HG03066 (cell line): ENCODE data around the gene ZNF786.
"Not testable (repeated sequence)": the region's sequence is repeated elsewhere in the genome, so short reads cannot be mapped to it uniquely, and the experiment has no call there.

Experiments used
- ATAC-seq: cut with Tn5 transposase; IDR thresholded peaks from one replicate; pipeline ENCODE4 v1.9.1; 2021; ENCODE audit warnings: low read depth; ENCODE audit not compliant: unreplicated experiment

Gene ZNF786

DNA sequence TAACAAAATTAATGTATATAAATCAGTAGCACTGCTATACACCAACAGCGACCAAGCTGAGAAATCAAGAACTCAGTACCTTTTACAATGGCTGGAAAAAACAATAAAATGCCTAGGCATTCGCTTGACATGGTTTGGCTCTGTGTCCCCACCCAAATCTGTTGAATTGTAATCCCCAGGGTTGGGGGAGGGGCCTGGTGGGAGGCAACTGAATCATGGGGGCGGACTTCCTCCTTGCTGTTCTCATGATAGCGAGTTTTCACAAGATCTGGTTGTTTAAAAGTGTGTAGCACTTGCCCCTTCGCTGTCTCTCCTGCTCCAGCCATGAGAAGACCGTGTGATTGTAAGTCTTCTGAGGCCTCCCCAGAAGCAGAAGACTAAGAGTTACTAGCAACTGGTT, 8.6 kb downstream of the ZNF786 start:
- ATAC-seq, result no peak

DNA sequence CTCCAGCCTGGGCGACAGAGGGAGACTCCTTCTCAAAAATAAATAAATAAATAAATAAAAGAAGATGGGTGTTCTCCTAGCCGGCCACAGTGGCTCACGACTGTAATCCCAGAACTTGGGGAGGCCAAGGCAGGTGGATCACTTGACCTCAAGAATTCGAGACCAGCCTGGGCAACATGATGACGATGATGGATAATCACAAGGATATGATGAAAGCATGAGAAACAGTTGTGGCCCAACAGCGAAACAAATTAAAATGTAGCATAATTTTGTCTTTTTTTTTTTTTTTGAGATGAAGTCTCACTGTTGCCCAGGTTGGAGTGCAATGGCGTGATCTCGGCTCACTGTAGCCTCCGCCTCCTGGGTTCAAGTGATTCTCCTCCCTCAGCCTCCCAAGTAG, 12.9 kb downstream of the ZNF786 start:
- ATAC-seq, result no peak

DNA sequence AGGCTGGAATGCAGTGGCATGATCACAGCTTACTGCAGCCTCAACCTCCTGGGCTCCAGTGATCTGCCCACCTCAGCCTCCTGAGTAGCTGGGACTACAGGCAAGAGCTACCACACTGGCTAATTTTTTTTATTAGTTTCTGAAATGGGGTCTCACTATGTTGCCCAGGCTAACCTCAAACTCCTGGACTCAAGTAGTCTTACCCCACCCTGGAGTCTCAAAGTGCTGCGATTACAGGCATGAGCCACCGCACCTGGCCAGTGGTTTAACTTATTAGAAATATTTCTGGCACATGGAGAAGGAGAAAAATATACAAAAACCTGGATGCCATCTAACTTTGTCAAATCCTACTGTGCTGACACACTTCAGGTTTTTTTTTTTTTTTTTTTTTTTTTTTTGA, 15.2 kb downstream of the ZNF786 start:
- no peak for ATAC-seq

DNA sequence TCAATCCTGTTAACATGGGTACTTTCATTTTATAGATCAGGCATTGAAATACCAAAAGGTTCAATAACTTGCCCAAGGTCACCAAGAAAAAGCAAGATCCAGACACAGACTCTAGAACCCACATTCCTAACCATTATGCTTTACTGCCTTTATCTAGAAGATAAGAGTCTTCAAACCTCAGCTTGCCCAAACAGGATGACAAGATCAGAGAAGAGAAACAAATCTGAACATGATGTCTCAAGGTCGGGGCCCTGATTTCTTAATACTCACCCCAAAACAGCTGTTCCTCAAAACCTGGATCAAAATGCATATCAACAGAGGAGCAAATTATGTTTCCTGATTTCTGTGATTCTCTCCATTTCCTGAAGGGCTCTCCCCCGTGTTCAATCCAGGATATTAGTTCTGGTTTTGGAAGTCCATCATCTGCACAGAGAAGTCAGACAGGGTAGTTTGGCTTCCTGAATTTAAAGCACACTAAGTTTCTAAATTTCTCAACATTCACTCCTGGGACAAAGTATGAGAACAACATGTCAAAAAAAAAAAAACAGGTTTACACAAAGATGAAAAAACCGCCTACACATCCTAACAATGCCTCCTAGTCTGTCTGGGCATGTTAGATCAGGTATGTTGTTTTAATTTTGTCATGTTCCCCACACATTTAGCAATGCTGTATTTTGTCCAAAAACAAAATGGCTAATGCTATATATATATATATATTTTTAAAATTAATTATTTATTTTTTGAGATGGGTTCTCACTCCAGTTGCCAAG, 16.2 kb downstream of the ZNF786 start:
- ATAC-seq, result no peak

DNA sequence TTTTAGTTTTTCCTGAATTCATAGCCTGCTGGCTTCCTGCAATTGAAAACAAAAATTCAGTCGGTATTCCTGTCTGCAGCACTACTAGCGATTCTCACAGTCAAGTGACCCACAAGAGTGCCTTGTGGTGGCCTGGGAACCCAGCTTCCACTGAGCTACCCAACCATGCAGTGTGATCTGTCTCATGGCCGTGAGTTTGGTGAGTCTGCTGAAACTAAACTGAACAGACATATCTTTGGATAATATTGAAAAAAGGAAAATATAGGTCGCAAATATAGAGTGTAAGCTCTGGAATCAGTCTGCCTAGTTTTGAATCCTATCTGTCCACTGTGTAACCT, 18.1 kb downstream of the ZNF786 start:
- ATAC-seq, result no peak

DNA sequence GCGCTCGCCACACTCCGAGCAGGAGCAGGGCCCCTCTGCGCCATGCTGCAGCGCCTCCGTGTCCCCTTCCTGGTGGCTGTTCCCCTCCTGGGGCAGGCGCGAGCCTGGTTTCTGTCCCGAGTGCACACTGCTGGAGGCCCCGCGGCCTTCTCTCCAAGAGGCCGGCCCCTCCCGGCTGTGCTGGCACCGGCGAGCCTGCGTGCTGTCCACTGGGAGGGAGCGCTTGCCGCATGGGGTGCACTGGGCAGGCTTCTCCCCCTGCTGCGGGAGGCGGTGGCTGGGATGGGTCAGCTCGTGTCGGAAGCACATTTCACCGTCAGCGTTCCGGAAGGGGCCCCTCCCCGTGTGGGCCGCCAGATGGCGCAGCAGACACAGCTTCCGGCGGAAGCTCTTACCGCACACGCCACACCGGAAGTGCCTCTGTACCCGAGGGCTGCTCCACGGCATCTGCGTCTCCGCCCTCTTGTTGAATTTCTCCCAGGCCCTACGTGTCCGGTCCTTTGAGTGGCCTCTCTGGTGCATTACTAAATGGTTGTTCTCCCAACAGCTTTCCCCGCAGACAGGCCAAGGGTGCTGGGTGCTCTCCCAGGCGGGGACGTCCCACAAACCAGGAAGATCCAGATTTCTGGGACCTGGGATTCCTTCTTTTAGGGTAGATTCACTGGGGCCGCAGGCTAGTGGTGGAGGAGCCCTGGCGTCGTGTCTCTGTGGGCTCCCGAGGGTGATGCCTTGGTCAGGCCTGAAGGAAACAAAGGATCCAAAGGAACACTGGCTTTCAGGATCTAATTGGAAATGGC, 18.7 kb downstream of the ZNF786 start:
- ATAC-seq, result no peak

DNA sequence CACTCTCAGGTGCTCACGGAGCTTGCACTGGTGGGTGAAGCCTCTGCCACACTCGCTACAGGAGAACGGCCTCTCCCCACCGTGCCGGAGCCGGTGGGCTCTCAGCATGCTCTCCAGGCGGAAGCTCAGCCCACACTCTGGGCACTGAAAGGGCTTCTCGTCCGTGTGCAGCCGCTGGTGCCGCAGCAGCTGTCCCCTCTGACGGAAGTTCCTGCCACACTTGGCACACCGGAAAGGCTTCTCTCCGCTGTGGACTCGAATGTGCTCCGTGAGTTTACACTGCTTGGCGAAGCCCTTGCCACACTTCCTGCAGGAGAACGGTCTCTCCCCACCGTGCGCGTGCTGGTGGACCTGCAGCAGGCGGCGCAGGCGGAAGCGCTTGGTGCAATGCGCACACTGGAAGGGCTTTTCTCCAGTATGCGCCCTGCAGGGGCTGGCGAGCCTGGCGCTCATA, 19.3 kb downstream of the ZNF786 start:
- ATAC-seq, result no peak

DNA sequence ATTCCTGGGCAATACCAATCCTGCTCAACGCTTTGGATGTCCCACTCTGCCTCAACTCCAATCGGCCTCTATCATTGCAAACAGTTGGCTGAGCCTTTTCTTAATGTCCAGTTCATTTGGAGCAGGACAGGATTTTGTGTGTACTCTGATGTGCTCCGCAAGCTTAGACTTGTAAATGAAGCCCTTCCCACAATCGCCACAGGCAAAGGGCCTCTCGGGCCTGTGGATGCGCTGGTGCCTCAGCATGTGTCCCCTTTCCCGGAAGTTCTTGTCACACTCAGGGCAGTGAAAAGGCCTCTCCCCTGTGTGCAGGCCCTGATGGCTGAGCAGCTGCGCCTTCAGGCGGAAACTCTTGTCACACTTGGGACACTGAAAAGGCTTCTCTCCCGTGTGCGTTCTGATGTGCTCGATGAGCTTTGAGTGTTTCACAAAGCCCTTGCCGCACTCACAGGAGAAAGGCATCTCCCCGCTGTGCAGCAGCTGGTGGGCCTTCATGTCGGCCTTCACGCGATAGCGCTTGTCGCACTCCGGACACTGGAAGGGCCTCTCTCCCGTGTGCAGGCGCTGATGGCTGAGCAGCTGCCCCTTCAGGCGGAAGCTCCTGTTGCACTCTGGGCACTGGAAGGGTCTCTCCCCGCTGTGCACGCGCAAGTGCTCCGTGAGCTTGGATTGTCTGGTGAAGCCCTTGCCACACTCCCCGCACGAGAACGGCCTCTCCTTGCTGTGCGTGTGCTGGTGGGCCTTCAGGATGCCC, 20.0 kb downstream of the ZNF786 start:
- no peak for ATAC-seq

DNA sequence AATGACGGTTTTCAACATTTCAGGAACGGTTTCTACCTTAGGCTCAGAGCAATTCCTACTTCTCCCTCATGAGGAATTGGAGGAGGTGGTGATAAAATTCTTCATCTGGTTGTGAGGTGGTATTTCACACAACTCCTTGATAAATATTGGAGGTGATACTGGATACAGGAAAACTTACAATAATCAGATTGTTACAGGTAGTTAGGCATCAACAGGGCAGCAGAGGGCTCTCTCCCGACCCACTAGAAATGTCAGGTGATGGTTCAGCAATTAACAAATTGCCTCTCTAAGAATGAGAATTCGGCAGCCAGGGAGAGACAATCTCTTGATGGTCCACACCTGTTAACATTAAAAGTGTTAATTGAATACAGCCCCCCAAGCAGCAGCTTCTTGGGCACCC, 22.6 kb downstream of the ZNF786 start:
- no peak for ATAC-seq

DNA sequence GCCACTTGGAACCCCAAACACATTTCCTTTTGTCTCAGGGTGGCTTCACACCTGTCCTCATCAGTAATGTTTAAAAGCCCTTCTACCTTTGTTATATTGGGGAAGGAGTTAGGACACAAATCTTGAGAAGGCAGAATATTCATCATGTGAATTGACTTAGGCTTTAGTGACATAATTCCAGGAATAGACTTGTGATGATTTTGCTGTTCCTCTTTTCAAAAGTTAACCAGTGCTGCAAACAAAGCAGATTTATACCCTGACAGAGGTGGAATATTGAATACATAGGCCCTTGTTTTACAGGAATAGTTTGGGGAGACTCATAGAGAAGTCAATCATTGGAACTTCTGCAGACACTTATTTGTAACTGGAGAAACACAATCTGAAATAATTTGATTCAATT, 27.0 kb downstream of the ZNF786 start:
- no peak for ATAC-seq

DNA sequence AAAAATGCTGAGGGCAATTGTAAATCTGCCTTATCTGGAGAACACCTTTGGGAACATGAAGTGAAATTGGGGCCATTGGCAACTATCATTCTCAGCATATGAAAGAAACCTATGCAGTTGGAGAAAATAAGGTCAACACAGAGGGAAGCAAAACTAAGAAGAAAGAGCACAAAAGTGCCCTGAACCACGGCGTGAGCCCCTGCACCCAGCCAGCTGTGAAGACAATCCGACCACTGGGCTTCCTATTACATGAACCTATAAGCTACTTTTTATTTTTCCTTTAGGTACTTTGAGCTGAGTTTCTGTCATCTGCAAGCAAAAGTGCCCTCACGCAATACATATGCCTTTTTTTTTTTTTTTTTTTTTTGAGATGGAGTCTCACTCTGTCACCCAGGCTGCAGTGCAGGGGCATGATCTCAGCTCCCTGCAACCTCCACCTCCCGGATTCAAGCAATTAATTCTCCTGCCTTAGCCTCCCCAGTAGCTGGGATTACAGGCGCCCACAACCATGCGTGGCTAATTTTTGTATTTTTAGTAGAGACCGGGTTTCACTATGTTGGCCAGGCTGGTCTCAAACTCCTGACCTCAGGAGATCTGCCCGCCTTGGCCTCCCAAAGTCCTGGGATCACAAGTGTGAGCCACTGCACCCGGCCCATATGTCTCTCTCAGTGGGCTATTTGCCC, 28.2 kb downstream of the ZNF786 start:
- not testable (repeated sequence) for ATAC-seq

DNA sequence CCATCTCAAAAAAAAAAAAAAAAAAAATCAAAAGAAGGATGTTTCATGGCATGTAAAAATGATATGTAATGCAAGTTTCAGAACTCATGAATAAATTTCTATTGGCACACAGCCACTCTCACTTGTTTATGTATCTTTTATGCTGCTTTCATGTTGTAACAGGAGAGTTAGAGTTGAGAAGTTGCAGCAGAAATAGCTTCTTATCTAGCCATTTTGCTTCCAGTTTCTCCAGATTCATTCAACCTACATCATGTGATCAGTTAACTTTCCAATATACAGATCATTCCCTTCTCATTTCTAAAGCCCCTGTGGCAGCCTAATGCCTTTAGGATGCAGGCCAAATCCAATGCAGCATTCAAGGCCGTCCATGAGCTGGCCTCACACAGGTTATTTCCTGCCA, 30.4 kb downstream of the ZNF786 start:
- ATAC-seq, result no peak

DNA sequence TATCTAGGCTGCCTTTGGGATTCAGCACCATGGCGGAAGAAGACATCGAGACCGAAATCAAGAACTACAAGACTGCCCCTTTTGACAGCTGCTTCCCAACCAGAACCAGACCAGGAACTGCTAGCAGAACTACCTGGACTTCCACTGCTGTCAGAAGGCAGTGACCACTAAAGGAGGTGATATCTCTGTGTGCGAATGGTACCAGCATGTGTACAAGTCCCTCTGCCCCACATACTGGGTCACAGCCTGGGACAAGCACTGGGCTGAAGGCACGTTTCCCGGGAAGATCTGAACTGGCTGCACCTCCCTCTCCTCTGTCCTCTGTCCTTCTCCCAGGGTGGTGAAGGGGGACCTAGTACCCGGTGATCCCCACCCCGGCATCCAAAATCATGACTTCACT, 36.6 kb downstream of the ZNF786 start:
- ATAC-seq, result no peak

DNA sequence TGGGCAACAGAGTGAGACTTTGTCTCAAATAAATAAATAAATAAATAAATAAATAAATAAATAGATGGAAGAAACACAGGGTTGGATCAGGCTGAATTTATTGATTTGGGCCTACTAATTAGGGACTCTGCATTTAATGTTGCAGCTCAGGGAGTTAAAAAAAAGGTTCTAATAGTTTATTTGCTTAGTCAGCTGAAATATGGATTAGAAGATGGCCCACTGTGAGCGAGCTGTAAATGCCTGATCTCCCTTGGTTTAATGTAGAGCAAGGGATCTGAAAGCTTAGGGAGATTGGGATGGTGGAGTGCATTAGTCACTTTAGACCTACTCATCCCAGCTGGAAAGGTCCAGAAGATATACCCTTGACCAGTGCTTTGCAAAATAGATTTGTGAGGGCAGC, 37.1 kb downstream of the ZNF786 start:
- ATAC-seq, result no peak

DNA sequence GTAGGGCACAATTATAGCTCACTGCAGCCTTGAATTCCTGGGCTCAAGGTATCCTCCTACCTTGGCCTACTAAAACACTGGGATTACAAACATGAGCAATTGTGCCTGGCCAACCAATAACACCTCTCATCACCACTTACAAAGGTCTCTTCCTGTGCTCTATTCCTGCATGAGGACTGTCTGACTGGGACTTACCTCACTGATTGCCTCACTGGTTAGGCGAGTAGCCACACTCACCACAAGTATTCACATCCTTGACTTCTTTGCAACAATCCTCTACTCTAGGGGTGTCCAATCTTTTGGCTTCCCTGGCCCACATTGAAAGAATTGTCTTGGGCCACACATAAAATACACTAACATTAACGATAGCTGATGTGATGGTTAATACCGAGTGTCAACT, 39.6 kb downstream of the ZNF786 start:
- ATAC-seq, result no peak

DNA sequence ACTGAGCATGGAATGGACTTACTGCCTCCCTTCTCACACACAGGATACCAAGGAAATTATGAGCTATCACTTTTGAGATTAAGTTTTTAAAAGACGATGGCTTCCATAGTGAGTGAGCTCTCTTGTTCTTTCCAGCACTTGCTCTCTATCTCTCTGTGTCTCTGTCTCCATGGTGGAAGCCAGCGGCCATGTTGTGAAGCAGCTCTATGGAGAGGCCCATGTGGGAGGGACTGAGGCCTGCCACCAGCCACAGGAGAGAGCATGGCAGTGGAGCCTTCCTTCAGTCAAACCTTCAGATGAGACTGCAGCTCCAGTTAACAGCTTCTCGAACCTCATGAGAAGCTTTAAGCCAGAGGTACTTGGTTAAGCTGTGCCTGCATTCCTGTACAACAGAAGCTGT, 41.7 kb downstream of the ZNF786 start:
- ATAC-seq, result no peak

DNA sequence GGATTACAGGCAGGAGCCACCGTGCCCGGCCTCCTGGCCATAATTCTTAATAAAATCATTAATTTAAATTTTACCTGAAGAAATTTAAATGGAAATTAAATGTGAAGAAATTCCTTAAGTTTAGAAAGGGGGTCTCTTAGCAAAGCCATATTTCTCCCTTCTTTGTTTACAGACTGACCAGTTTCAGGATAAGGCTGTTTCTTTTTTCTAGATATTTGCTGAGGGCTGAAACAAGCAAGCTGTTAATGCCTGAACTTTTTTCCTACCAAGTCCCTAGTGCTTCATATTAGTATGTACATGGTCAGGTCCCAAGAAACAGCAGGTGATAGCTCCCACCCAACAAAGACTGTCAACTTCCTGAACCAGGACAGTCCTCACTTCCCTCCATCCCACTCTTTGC, 44.1 kb downstream of the ZNF786 start:
- no peak for ATAC-seq

DNA sequence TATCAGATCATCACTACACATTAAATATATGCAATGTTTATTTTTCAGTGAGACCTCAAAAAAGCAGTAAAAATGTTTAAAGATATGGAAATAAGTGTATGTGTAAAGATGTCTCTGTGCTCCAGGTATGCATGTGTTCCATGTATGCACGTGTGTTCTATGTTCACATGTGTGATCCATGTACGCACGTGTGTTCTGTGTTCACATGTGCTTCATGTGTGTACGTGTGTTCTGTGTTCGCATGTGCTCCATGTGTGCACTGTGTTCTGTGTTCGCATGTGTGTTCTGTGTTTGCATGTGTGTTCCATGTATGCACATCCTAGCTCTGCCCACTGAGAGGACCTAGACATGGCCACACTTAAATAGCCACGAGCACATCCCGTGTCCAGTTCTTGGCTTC, 46.6 kb downstream of the ZNF786 start:
- no peak for ATAC-seq

DNA sequence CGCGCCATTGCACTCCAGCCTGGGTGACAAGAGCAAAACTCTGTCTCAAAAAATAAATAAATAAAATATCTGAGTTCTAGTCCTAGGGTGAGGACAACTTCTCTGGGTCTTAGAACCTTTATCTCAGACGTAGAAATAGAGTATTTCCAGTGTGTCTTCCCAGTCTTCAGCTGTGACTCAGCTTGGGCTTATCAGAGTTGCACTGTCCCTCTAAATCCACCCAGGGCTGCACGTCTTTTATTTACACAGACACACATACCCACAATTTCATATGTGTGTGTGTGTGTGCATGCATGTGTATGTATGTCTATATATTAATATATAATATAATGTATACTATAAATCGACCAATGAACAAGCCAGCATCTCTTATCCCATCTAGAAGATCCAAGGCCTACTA, 49.2 kb downstream of the ZNF786 start:
- ATAC-seq, result no peak

DNA sequence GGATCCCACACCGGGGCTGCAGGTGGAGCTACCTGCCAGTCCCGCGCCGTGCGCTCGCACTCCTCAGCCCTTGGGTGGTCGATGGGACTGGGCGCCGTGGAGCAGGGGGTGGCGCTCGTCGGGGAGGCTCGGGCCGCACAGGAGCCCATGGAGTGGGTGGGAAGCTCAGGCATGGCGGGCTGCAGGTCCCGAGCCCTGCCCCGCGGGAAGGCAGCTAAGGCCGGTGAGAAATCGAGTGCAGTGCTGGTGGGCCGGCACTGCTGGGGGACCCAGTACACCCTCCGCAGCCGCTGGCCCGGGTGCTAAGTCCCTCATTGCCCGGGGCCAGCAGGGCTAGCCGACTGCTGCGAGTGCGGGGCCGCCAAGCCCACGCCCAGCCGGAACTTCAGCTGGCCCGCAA, 51.9 kb downstream of the ZNF786 start:
- not testable (repeated sequence) for ATAC-seq

DNA sequence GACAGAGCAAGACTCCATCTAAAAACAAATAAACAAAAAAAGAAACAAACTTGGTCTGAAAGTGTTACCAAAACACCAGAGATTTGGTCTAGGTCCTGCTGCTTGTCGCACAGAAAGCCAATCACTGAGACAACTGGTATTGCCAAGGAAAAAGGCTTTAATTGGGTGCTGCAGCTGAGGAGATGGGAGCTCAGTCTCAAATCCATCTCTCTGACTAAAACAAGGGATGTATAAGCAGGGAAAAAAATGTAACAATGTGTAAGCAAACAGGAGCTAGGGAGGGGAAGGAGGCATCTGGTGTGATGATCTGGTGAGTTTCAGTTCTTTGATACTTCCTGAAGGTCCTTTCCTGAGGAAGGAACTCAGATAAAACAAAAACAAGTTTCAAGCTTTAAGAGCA, 53.8 kb downstream of the ZNF786 start:
- no peak for ATAC-seq
